SK-N-SH treated with all-trans-retinoic acid at 6 μM for 48 hours (cell line): ENCODE data around the gene ZNF136.

ENCODE experiments used
- ARNTL ChIP-seq: fragments of 450-650 bp; formaldehyde crosslinking; IDR thresholded peaks from 2 replicates; pipeline ENCODE4 v1.5.0; 2020; ENCODE audit warnings: low read depth, mild to moderate bottlenecking, moderate library complexity, borderline replicate concordance
- CREB5 ChIP-seq: fragments of 250-450 bp; sonication (Bioruptor Pico); IDR thresholded peaks from 2 replicates; pipeline ENCODE4 v1.5.1; 2020; ENCODE audit warnings: low read depth, mild to moderate bottlenecking, moderate library complexity
- ISL1 ChIP-seq: fragments of 250-450 bp; sonication (Bioruptor Pico); IDR thresholded peaks from 2 replicates; pipeline ENCODE4 v2.1.2; 2022; ENCODE audit warnings: mild to moderate bottlenecking, moderate library complexity
- PATZ1 ChIP-seq: fragments of 250-450 bp; sonication (Bioruptor Pico); IDR thresholded peaks from 2 replicates; pipeline ENCODE4 v1.8.0; 2020; ENCODE audit warnings: mild to moderate bottlenecking, moderate library complexity, borderline replicate concordance
- POU6F1 ChIP-seq: fragments of 250-450 bp; sonication (Bioruptor Pico); IDR thresholded peaks from 2 replicates; pipeline ENCODE4 v1.8.0; 2021; ENCODE audit warnings: low read depth, mild to moderate bottlenecking, moderate library complexity, borderline replicate concordance
- SNAI2 ChIP-seq: fragments of 250-450 bp; sonication (Bioruptor Pico); IDR thresholded peaks from 2 replicates; pipeline ENCODE4 v1.5.0; 2020; ENCODE audit warnings: mild to moderate bottlenecking, moderate library complexity
- TCF4 ChIP-seq: fragments of 250-450 bp; sonication (Bioruptor Pico); IDR thresholded peaks from 2 replicates; pipeline ENCODE4 v1.8.0; 2021; ENCODE audit warnings: mild to moderate bottlenecking, moderate library complexity, borderline replicate concordance
- TOX ChIP-seq: fragments of 250-450 bp; sonication (Bioruptor Pico); IDR thresholded peaks from 2 replicates; pipeline ENCODE4 v1.8.0; 2021; ENCODE audit warnings: mild to moderate bottlenecking, moderate library complexity, borderline replicate concordance
- ZFP3 ChIP-seq: fragments of 250-450 bp; sonication (Bioruptor Pico); IDR thresholded peaks from 2 replicates; pipeline ENCODE4 v1.5.0; 2020; ENCODE audit warnings: mild to moderate bottlenecking, moderate library complexity
- ZNF70 ChIP-seq: fragments of 450-650 bp; formaldehyde crosslinking; IDR thresholded peaks from 2 replicates; pipeline ENCODE4 v1.5.0; 2020; ENCODE audit warnings: mild to moderate bottlenecking, moderate library complexity
- TF ChIP-seq, protein P1 (sequence below): fragments of 250-450 bp; sonication (Bioruptor Pico); IDR thresholded peaks from 2 replicates; pipeline ENCODE4 v1.5.0; 2020; ENCODE audit warnings: mild to moderate bottlenecking, moderate library complexity

GRCh38 chr19:12208221-12208620 is 45.3 kb downstream of the ZNF136 start:
- no peak for TF ChIP-seq ISL1 (CRISPR knock-in tag)
- TF ChIP-seq TOX (CRISPR knock-in tag), result no peak
- no peak for TF ChIP-seq POU6F1
- TF ChIP-seq CREB5 (CRISPR knock-in tag), result no peak
- no peak for TF ChIP-seq PATZ1 (CRISPR knock-in tag)
- no peak for TF ChIP-seq ZNF70 (CRISPR knock-in tag)
- TF ChIP-seq, protein P1, sequence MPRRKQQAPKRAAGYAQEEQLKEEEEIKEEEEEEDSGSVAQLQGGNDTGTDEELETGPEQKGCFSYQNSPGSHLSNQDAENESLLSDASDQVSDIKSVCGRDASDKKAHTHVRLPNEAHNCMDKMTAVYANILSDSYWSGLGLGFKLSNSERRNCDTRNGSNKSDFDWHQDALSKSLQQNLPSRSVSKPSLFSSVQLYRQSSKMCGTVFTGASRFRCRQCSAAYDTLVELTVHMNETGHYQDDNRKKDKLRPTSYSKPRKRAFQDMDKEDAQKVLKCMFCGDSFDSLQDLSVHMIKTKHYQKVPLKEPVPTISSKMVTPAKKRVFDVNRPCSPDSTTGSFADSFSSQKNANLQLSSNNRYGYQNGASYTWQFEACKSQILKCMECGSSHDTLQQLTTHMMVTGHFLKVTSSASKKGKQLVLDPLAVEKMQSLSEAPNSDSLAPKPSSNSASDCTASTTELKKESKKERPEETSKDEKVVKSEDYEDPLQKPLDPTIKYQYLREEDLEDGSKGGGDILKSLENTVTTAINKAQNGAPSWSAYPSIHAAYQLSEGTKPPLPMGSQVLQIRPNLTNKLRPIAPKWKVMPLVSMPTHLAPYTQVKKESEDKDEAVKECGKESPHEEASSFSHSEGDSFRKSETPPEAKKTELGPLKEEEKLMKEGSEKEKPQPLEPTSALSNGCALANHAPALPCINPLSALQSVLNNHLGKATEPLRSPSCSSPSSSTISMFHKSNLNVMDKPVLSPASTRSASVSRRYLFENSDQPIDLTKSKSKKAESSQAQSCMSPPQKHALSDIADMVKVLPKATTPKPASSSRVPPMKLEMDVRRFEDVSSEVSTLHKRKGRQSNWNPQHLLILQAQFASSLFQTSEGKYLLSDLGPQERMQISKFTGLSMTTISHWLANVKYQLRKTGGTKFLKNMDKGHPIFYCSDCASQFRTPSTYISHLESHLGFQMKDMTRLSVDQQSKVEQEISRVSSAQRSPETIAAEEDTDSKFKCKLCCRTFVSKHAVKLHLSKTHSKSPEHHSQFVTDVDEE (CRISPR knock-in tag), result no peak
- no peak for TF ChIP-seq SNAI2 (CRISPR knock-in tag)
- TF ChIP-seq ARNTL (CRISPR knock-in tag), result no peak
- no peak for TF ChIP-seq ZFP3 (CRISPR knock-in tag)
- TF ChIP-seq TCF4, result no peak
